ENCODE measurements around the gene STXBP6. TPM values are rescaled to one million over a fixed set of nuclear protein-coding genes. Genes with fewer than 3 reads are reported as not detected.

The STXBP6 gene
- total and polyA plus RNA-seq, 2 of the 13 experiments (the other 11 are each of a cell fraction or from before 2014, with no cell fraction given), result 35.3 to 42.8 TPM

- TF ChIP-seq IKZF5 (CRISPR knock-in tag; IDR thresholded peaks at IDR 0.05) (peak; percentile 34; the same call in 1 of the 2 replicates), ARHGAP35 (CRISPR knock-in tag; IDR thresholded peaks at IDR 0.05; ENCODE audit: borderline replicate concordance) (no peak), ATF7 (IDR thresholded peaks at IDR 0.05) (no peak), ATF7 (CRISPR knock-in tag; IDR thresholded peaks at IDR 0.05) (no peak), YEATS2 (CRISPR knock-in tag; IDR thresholded peaks at IDR 0.05; ENCODE audit: borderline replicate concordance) (no peak; the same call in 1 of the 2 replicates), ZNF646 (CRISPR knock-in tag; IDR thresholded peaks at IDR 0.05) (no peak), ZNF232 (CRISPR knock-in tag; IDR thresholded peaks at IDR 0.05; ENCODE audit: borderline replicate concordance) (no peak), FOXK2 (IDR thresholded peaks at IDR 0.05) (peak; percentile 67; the same call in 1 of the 2 replicates), ZNF264 (CRISPR knock-in tag; IDR thresholded peaks at IDR 0.05) (no peak), NCOR1 (IDR thresholded peaks at IDR 0.05; ENCODE audit: borderline replicate concordance, low read length) (no peak; the same call in 1 of the 2 replicates), ZNF609 (CRISPR knock-in tag; IDR thresholded peaks at IDR 0.05; ENCODE audit: borderline replicate concordance) (peak; percentile 34; the same call in 1 of the 2 replicates), JUNB (CRISPR knock-in tag; IDR thresholded peaks at IDR 0.05; ENCODE audit: borderline replicate concordance) (no peak), NR2F1 (CRISPR knock-in tag; IDR thresholded peaks at IDR 0.05) (no peak), ZNF850 (CRISPR knock-in tag; conservative IDR thresholded peaks at IDR 0.05) (no peak), ZNF558 (CRISPR knock-in tag; IDR thresholded peaks at IDR 0.05; ENCODE audit: borderline replicate concordance) (no peak), ZNF251 (CRISPR knock-in tag; IDR thresholded peaks at IDR 0.05) (no peak), MTF1 (CRISPR knock-in tag; IDR thresholded peaks at IDR 0.05) (no peak)
Observed at GRCh38 chr14:24982472-24983155, 67.3 kb downstream of the STXBP6 start (continued).

Measured in HepG2 (cell line).